Fibroblast of skin of scalp (primary cell): ENCODE data around the gene PSORS1C2.

ENCODE experiments used
- DNase-seq: peaks from one replicate; pipeline ENCODE4 v3.0.0-alpha.2; 2013

The PSORS1C2 gene

GRCh38 chr6:31113861-31114540 is 24.9 kb downstream of the PSORS1C2 start:
- peak; percentile 95 for DNase-seq

- DNase-seq = no peak
Observed at GRCh38 chr6:31112478-31112877, 26.4 kb downstream of the PSORS1C2 start, which contains the start of gene C6orf15. C6orf15 (minus strand) TSS chr6:31112575; CDS start chr6:31112555, 20 bp downstream.

GRCh38 chr6:31111712-31112111 is 27.2 kb downstream of the PSORS1C2 start:
- DNase-seq = no peak

- no peak for DNase-seq
Observed at GRCh38 chr6:31110825-31111582, 27.9 kb downstream of the PSORS1C2 start.

- DNase-seq = no peak
Observed at GRCh38 chr6:31107052-31107451, 31.8 kb downstream of the PSORS1C2 start.

- DNase-seq = no peak
Observed at GRCh38 chr6:31103136-31103535, 35.7 kb downstream of the PSORS1C2 start.

- no peak for DNase-seq
Observed at GRCh38 chr6:31098449-31098938, 40.4 kb downstream of the PSORS1C2 start.

GRCh38 chr6:31096656-31097055 is 42.2 kb downstream of the PSORS1C2 start:
- DNase-seq = no peak

GRCh38 chr6:31096215-31096614 is 42.7 kb downstream of the PSORS1C2 start:
- no peak for DNase-seq

GRCh38 chr6:31094389-31094881 is 44.4 kb downstream of the PSORS1C2 start:
- no peak for DNase-seq

- no peak for DNase-seq
Observed at GRCh38 chr6:31092769-31093505, 45.9 kb downstream of the PSORS1C2 start.

- no peak for DNase-seq
Observed at GRCh38 chr6:31092238-31092637, 46.6 kb downstream of the PSORS1C2 start.

- no peak for DNase-seq
Observed at GRCh38 chr6:31091680-31092079, 47.2 kb downstream of the PSORS1C2 start.

- no peak for DNase-seq
Observed at GRCh38 chr6:31090973-31091364, 47.9 kb downstream of the PSORS1C2 start.

- DNase-seq = no peak
Observed at GRCh38 chr6:31090275-31090972, 48.4 kb downstream of the PSORS1C2 start.
